Adipocyte (in vitro differentiated cells): ENCODE measurements around the gene SCN4B.

Experiments
- DNase-seq: peaks from one replicate; pipeline ENCODE4 v3.0.0-alpha.2; 2015; ENCODE audit warnings: low read depth
- H3K27me3 ChIP-seq: replicated peaks from 2 replicates; pipeline ENCODE4 v1.7.0; 2013; ENCODE audit warnings: mild to moderate bottlenecking, low read length, moderate library complexity; ENCODE audit not compliant: control insufficient read depth, insufficient read depth
- H3K36me3 ChIP-seq: 2 replicates; pipeline ENCODE4 v1.7.0; 2013; ENCODE audit warnings: low read length, mild to moderate bottlenecking, moderate library complexity; ENCODE audit not compliant: control insufficient read depth, insufficient read depth, severe bottlenecking
- H3K4me1 ChIP-seq: 2 replicates; pipeline ENCODE4 v1.7.0; 2013; ENCODE audit warnings: mild to moderate bottlenecking, low read length, moderate library complexity; ENCODE audit not compliant: control insufficient read depth, insufficient read depth
- H3K4me3 ChIP-seq: 2 replicates; pipeline ENCODE4 v1.7.0; 2013; ENCODE audit warnings: mild to moderate bottlenecking, low read length, moderate library complexity
- H3K9ac ChIP-seq: 2 replicates; pipeline ENCODE4 v1.7.0; 2013; ENCODE audit warnings: mild to moderate bottlenecking, low read length, moderate library complexity
- H3K9me3 ChIP-seq: 2 replicates; pipeline ENCODE4 v1.7.0; 2013; ENCODE audit warnings: mild to moderate bottlenecking, low read length, moderate library complexity; ENCODE audit not compliant: control insufficient read depth

Gene SCN4B

DNA sequence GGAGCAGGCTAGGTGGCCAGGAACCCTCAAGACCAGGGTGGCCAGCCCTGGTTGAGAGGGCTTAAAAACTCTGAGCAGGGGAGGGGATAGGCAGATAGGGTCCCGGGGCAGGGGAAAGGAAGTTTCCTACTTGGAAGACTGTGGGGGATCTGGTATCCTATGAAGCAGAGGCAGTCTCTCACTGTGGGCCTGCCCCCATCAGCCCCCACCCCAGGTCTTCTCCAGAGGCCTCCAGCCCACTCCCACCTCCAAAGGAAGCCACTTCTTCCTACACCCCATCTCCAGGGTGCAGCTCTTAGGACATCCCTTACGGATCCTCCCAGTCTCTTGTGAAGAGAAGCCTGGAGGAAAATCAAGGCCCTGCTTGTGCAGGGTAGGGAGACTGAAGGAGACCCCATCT, 16.3 kb downstream of the SCN4B start:
- Histone ChIP-seq H3K9me3 (no peaks in the 10 kb centered on the region), H3K27me3 (peaks cover 70% of the 10 kb centered on the region), H3K9ac (no peak overlapping the region), H3K4me3 (no peak overlapping the region), H3K4me1 (no peaks in the 10 kb centered on the region), H3K36me3 (no peaks in the 10 kb centered on the region)
- DNase-seq, result no peak

DNA sequence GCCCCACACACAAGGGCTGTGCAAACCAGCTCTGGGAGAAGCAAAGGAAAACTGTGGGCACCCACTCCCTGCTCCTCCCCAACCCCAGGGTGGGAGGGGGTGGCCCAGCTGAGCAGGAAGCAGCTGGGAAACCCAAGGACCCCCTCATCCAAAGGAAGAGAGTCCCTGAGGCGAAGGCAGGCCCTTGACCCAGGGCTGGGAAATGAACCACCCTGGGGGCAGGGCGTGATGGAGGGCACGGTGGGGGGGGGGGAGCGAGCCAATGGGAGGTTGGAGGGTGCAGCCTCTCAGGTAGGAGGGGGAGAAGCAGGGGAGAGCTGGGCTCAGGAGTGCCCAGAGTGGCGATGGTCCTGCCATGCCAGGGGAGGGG, 16.8 kb downstream of the SCN4B start:
- peaks cover 65% of the 10 kb centered on the region for H3K27me3 ChIP-seq
- H3K9me3 ChIP-seq, result no peaks in the 10 kb centered on the region
- no peaks in the 10 kb centered on the region for H3K4me1 ChIP-seq
- no peak for DNase-seq
- H3K36me3 ChIP-seq, result no peaks in the 10 kb centered on the region
- H3K4me3 ChIP-seq, result no peak overlapping the region
- H3K9ac ChIP-seq, result no peak overlapping the region

DNA sequence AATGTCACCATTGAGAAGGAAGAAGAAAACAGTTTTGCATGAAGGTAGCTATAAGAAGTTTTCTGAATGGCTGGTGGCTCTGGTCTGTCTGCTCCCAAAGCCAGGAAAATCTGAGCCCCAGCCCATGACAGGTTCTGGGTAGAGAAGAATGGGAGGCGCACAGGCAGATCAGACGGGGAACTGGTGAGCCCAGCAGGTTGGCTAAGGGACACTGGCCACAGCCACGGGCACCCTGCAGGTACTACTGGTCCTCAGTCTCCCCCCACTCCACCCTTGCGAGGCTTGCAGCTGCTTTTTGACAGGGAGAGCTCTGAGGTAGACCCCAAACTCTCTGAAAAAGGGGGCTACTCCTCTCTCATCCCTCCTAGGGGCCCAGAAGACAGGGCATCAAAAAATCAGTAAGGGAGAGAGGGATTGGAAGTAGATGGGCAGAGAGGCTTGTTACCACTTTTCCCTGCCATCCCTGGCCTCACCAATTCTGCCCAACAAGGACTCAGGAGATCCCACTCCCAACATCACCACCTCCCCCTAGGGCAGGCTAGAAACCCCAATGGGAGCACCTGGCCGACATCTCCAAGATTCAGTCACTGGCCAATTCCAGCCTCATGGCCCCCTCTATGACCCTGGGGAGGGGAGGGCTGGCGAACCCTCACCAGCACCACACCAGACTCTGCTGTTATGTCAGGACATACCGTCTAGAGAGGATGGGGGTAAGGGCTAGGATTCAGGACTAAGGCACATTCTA, 17.4 kb downstream of the SCN4B start:
- DNase-seq, result no peak
- H3K9me3 ChIP-seq, result no peaks in the 10 kb centered on the region
- H3K36me3 ChIP-seq, result no peaks in the 10 kb centered on the region
- no peak overlapping the region for H3K4me3 ChIP-seq
- H3K27me3 ChIP-seq, result peaks cover 59% of the 10 kb centered on the region
- no peak overlapping the region for H3K9ac ChIP-seq
- no peaks in the 10 kb centered on the region for H3K4me1 ChIP-seq

DNA sequence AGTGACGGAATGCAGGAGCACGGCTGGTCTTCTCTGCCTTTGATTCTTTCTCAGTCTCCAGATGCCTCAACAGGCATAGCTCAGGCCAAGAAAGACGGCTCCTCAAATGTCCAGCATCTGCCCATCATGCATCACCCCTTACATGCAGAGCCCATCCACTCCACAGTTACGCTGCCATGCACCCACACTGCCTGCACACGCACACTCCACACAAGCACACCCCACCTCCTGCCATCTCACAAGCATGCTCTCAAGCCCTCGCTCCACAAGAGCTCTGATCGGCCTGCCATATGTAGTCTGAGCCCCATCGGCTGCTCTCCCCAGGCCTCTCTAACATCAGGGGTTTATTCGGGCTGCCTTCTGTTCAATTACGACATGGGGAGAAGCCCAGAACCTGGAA, 18.8 kb downstream of the SCN4B start:
- H3K4me1 ChIP-seq, result no peaks in the 10 kb centered on the region
- peaks cover 54% of the 10 kb centered on the region for H3K27me3 ChIP-seq
- no peaks in the 10 kb centered on the region for H3K9me3 ChIP-seq
- H3K4me3 ChIP-seq, result no peak overlapping the region
- no peaks in the 10 kb centered on the region for H3K36me3 ChIP-seq
- no peak overlapping the region for H3K9ac ChIP-seq
- no peak for DNase-seq

DNA sequence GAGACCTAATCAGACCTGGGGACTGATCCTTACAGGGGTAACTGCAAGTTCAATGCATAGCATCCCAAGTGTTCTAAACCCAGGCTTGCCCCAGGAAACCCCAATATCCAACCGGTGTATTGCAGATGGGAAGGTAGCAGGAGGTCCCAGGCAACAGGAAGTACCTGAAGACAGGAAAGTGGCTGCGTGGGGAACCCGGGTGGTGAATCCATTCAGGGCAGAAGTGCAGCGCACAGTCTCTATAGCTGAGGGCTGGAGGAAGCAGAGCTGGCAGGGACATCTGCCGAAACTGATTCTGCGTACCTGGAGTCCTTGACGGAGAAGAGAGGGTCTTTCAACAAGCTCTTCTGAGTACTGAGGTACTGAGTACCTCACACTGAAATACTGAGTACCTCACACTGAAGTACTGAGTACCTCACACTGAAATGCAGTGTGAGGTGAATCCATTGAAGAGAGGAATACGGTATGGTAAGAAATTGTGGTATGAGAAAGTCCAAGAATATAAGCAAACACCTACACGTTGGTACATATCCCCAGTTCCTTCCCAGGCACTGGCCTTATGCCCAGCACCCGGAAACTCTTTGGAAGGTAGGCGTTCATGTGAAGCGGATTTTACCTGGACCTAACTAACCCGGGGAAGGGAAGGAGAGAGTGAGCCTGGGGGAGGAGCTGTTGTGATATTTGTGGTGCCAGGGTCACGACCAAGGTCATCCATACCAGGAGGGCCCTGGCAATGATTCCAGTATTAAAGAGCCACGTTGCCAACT, 20.1 kb downstream of the SCN4B start:
- Histone ChIP-seq H3K4me3 (no peak overlapping the region), H3K4me1 (no peaks in the 10 kb centered on the region), H3K27me3 (peaks cover 45% of the 10 kb centered on the region), H3K9ac (no peak overlapping the region), H3K9me3 (no peaks in the 10 kb centered on the region), H3K36me3 (no peaks in the 10 kb centered on the region)
- DNase-seq, result no peak

DNA sequence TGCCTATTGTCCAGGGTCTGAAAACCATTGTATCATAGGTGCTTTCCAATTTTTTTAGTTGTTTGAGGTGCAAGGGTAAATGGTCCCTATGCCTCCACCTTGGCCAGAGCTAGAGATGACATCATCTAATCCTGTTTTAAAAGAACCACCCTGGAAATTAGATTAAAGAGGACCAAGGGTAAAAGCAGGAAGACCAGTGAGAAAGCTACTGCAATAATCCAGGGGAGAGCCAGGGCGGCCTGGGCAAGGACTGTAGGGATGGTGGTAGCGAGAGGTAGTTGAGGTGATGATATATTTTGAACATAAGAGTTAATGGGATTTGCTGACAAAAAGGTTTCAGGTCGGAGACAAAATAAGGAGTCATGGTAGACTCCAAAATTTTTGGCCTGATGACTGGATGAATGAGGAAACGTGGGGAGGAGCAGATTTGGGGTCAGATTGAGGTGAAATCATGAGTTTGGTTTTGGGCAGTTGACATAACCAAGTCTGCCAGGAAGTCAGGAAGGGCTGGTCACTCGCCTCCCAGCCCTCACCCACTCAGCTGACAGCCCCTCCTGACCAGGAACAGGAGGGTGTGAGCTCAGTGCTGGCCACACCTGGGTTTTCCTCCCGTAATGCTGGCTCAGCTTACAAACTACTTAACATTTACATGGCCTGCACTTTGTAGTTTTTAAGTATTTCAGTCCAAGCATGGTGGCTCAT, 23.0 kb downstream of the SCN4B start:
- Histone ChIP-seq H3K36me3 (no peaks in the 10 kb centered on the region), H3K9me3 (no peaks in the 10 kb centered on the region), H3K4me1 (no peaks in the 10 kb centered on the region), H3K27me3 (peaks cover 23% of the 10 kb centered on the region), H3K4me3 (no peak overlapping the region), H3K9ac (no peak overlapping the region)
- no peak for DNase-seq

DNA sequence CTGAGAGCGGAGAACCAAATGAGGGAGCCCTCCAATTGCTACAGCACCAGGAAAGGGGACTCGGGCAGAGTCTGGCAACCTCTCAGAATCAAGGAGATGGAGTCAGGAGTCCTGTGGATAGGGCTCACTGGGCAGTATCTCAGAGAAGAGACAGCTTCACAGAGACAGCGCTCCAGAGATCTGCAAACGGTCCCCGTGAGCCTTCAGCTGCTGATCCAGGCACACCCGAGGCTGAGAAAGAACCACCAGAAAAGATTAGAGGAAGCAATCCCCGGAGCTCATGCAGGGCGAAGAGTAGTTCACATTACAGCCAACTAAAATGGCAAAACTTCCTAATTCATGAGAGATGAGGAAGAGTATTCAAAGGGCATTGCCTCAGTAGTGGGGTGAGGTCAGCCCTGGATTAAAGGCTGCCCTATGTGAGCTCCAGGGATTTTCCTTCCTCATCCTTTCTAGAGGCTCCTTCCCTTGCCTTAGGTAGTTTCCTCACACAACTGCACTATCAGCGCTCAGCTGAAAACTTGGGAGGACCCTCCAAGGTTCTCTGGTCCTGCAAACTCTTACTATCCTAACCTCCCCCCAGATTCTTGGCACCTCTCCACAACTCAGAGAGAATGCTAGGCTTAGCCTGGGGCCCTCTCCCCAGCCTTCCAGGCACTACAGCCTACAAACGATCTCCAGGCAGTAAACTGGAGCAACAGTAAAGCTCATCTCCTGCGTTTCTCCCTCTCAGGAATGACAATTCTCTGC, 23.7 kb downstream of the SCN4B start:
- DNase-seq, result no peak

DNA sequence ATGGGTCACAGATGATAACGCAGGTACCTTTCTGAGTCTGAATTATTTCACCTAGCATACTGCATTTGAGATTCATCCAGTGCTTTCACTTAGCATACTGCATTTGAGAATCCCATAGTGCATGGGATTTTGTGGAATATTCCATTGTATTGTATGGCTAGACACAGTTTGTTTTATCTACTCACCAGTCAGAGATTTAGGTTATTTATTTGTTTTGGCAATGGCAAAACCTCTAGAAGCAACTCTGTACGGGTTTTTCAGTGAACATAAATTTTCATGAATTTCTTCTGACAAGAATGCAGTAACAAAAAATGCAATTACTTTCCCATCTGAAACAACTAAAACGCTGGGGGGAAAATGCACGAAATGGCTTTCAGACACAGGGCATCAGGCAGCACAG, 24.3 kb downstream of the SCN4B start:
- no peaks in the 10 kb centered on the region for H3K36me3 ChIP-seq
- no peaks in the 10 kb centered on the region for H3K9me3 ChIP-seq
- H3K9ac ChIP-seq, result no peak overlapping the region
- peaks cover 13% of the 10 kb centered on the region for H3K27me3 ChIP-seq
- no peak overlapping the region for H3K4me3 ChIP-seq
- H3K4me1 ChIP-seq, result no peaks in the 10 kb centered on the region
- DNase-seq, result peak; percentile 39

More for the DNA sequence above, 23.7 kb downstream of the SCN4B start:
- Histone ChIP-seq H3K27me3 (peaks cover 17% of the 10 kb centered on the region), H3K9ac (no peak overlapping the region), H3K36me3 (no peaks in the 10 kb centered on the region), H3K9me3 (no peaks in the 10 kb centered on the region), H3K4me1 (no peaks in the 10 kb centered on the region), H3K4me3 (no peak overlapping the region)

DNA sequence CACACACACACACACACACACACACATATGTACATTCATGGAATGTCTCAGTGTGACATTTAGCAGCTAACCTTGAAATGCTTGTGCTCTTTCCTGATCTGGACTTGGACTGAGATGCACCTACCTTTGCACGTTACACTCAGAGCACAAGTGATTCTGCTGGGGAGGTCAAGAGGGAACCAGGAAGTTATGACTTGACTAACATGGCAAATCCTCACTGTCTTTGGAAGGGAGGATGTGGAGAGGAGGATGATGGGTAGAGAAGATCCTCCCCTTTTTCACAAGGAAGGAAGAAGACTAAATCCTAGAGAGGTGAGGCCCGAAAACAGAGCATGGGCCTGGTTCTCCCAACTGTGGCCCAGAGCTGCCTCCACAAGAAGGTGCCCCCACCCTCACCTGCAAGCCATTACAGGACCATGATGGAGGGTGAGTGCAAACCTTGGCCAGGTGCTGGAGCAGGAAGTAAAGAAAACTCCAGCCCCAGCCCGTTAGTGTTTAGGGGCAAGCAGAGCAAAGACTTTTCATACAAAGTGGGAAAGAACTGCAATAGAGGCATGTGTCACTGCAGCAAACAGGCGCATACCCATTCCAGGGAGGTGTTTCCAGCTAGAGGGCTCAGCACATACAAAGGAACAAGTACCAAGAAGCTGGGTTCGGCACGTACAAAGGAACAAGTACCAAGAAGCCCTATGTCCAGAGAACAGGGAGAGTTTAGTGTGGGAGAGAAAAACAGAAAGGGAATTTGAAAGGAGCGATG, 26.4 kb downstream of the SCN4B start:
- H3K36me3 ChIP-seq, result no peaks in the 10 kb centered on the region
- H3K4me3 ChIP-seq, result no peak overlapping the region
- H3K4me1 ChIP-seq, result no peaks in the 10 kb centered on the region
- peaks cover 12% of the 10 kb centered on the region for H3K27me3 ChIP-seq
- no peaks in the 10 kb centered on the region for H3K9me3 ChIP-seq
- DNase-seq, result no peak
- H3K9ac ChIP-seq, result no peak overlapping the region

DNA sequence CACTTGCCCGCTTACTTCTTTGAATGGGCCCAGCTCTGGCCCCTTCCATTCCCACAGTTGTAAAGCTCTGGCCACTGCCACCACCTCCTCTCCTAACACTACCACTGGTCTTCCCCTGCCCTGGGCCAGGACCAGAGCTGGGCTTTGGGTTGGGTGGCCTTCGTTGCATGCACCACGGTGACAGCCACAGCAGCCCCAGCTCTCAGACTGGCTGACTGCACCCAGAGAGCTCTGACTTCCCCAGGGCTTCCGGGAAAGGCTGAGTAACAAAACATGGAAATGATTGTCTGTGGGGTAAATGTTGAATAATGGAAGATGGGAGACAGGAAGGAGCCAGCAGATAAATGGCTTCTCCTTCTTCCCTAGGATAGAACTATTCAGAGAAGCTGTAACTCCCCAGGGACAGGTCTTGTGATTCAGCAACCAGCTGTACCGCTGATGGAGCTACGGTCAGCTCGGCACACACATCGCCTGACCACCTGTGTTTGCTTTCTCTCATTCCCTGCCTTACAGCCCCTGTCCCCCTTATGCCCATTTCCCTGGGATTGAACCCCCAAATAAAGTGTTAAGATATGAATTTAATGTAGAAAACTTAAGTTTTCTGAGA, 27.6 kb downstream of the SCN4B start:
- no peaks in the 10 kb centered on the region for H3K4me1 ChIP-seq
- no peak overlapping the region for H3K9ac ChIP-seq
- H3K4me3 ChIP-seq, result no peak overlapping the region
- peaks cover 4% of the 10 kb centered on the region for H3K9me3 ChIP-seq
- no peak for DNase-seq
- peaks cover 12% of the 10 kb centered on the region for H3K27me3 ChIP-seq
- H3K36me3 ChIP-seq, result no peaks in the 10 kb centered on the region
